T-helper 2 cell treated with Interferon-gamma antibody and Interleukin-4, amounts not matched to agents 5 μg/mL and 100 μg/mL, for 36 hours (primary cell): ENCODE measurements around the gene AFAP1.

ENCODE experiments used
- DNase-seq: peaks from one replicate; pipeline ENCODE4 v3.0.0; 2021; ENCODE audit warnings: low spot score
- H3K27ac Mint-ChIP-seq: one replicate; pipeline ENCODE4 v1.8.0; 2021; ENCODE audit warnings: mild to moderate bottlenecking, mixed read lengths
- H3K27me3 Mint-ChIP-seq: one replicate; pipeline ENCODE4 v1.8.0; 2021; ENCODE audit warnings: low read depth, mixed read lengths
- H3K36me3 Mint-ChIP-seq: one replicate; pipeline ENCODE4 v1.8.0; 2021; ENCODE audit warnings: low read depth, mixed read lengths
- H3K4me1 Mint-ChIP-seq: one replicate; pipeline ENCODE4 v1.8.0; 2021; ENCODE audit warnings: low read depth, mixed read lengths
- H3K4me3 Mint-ChIP-seq: one replicate; pipeline ENCODE4 v1.8.0; 2022; ENCODE audit warnings: mild to moderate bottlenecking, moderate library complexity, mixed read lengths
- H3K9me3 Mint-ChIP-seq: one replicate; pipeline ENCODE4 v1.8.0; 2021; ENCODE audit warnings: mixed read lengths

AFAP1 gene

GRCh38 chr4:7892212-7893019 lies 47.2 kb downstream of the AFAP1 start:
- Mint-ChIP-seq H3K4me1 (no peaks in the 10 kb centered on the region), H3K27me3 (no peaks in the 10 kb centered on the region), H3K9me3 (peaks cover 15% of the 10 kb centered on the region), H3K36me3 (peaks cover 5% of the 10 kb centered on the region), H3K4me3 (no peak overlapping the region), H3K27ac (no peak overlapping the region)
- DNase-seq = no peak

- Mint-ChIP-seq H3K4me1 (no peaks in the 10 kb centered on the region), H3K27ac (no peak overlapping the region), H3K9me3 (peaks cover 15% of the 10 kb centered on the region), H3K36me3 (peaks cover 5% of the 10 kb centered on the region), H3K27me3 (no peaks in the 10 kb centered on the region), H3K4me3 (no peak overlapping the region)
- no peak for DNase-seq
These were observed 48.8 kb downstream of the AFAP1 start for GRCh38 chr4:7890635-7891393.

- DNase-seq = no peak
- H3K4me3 Mint-ChIP-seq = no peak overlapping the region
- no peaks in the 10 kb centered on the region for H3K27me3 Mint-ChIP-seq
- H3K27ac Mint-ChIP-seq = no peak overlapping the region
- H3K9me3 Mint-ChIP-seq = peaks cover 15% of the 10 kb centered on the region
- peaks cover 5% of the 10 kb centered on the region for H3K36me3 Mint-ChIP-seq
- H3K4me1 Mint-ChIP-seq = no peaks in the 10 kb centered on the region
These were observed 52.2 kb downstream of the AFAP1 start for GRCh38 chr4:7887436-7887835.

- Mint-ChIP-seq H3K27me3 (no peaks in the 10 kb centered on the region), H3K9me3 (peaks cover 15% of the 10 kb centered on the region), H3K27ac (no peak overlapping the region), H3K4me1 (peaks cover under 1% of the 10 kb centered on the region), H3K4me3 (no peak overlapping the region), H3K36me3 (peaks cover 5% of the 10 kb centered on the region)
- DNase-seq = no peak
These were observed 53.4 kb downstream of the AFAP1 start for GRCh38 chr4:7886007-7886973.

GRCh38 chr4:7885216-7886006 lies 54.2 kb downstream of the AFAP1 start:
- Mint-ChIP-seq H3K36me3 (peaks cover 5% of the 10 kb centered on the region), H3K4me1 (peaks cover 5% of the 10 kb centered on the region), H3K27ac (no peak overlapping the region), H3K9me3 (peaks cover 15% of the 10 kb centered on the region), H3K4me3 (no peak overlapping the region), H3K27me3 (no peaks in the 10 kb centered on the region)
- no peak for DNase-seq

GRCh38 chr4:7880683-7881082 lies 59.0 kb downstream of the AFAP1 start:
- Mint-ChIP-seq H3K9me3 (no peaks in the 10 kb centered on the region), H3K36me3 (no peaks in the 10 kb centered on the region), H3K4me3 (no peak overlapping the region), H3K27me3 (no peaks in the 10 kb centered on the region), H3K4me1 (peaks cover 25% of the 10 kb centered on the region), H3K27ac (no peak overlapping the region)
- no peak for DNase-seq

- Mint-ChIP-seq H3K4me1 (peaks cover 31% of the 10 kb centered on the region), H3K9me3 (no peaks in the 10 kb centered on the region), H3K4me3 (no peak overlapping the region), H3K27me3 (no peaks in the 10 kb centered on the region), H3K36me3 (no peaks in the 10 kb centered on the region), H3K27ac (no peak overlapping the region)
- no peak for DNase-seq
These were observed 60.5 kb downstream of the AFAP1 start for GRCh38 chr4:7879127-7879526.

- Mint-ChIP-seq H3K36me3 (no peaks in the 10 kb centered on the region), H3K27me3 (no peaks in the 10 kb centered on the region), H3K4me3 (no peak overlapping the region), H3K4me1 (peaks cover 37% of the 10 kb centered on the region), H3K27ac (no peak overlapping the region), H3K9me3 (no peaks in the 10 kb centered on the region)
- DNase-seq = no peak
These were observed 61.3 kb downstream of the AFAP1 start for GRCh38 chr4:7878323-7878722.

- H3K4me3 Mint-ChIP-seq = peak overlapping the region; percentile 65
- no peak for DNase-seq
- peaks cover 37% of the 10 kb centered on the region for H3K4me1 Mint-ChIP-seq
- H3K27me3 Mint-ChIP-seq = no peaks in the 10 kb centered on the region
- H3K36me3 Mint-ChIP-seq = no peaks in the 10 kb centered on the region
- H3K27ac Mint-ChIP-seq = peak overlapping the region; percentile 56
- H3K9me3 Mint-ChIP-seq = no peaks in the 10 kb centered on the region
These were observed 62.5 kb downstream of the AFAP1 start for GRCh38 chr4:7877176-7877575.

GRCh38 chr4:7876201-7876875 lies 63.3 kb downstream of the AFAP1 start:
- Mint-ChIP-seq H3K4me3 (peak overlapping the region; percentile 65), H3K4me1 (peaks cover 37% of the 10 kb centered on the region), H3K36me3 (no peaks in the 10 kb centered on the region), H3K9me3 (no peaks in the 10 kb centered on the region), H3K27ac (peak overlapping the region; percentile 56), H3K27me3 (no peaks in the 10 kb centered on the region)
- no peak for DNase-seq

- no peaks in the 10 kb centered on the region for H3K36me3 Mint-ChIP-seq
- no peaks in the 10 kb centered on the region for H3K9me3 Mint-ChIP-seq
- H3K27ac Mint-ChIP-seq = no peak overlapping the region
- no peaks in the 10 kb centered on the region for H3K27me3 Mint-ChIP-seq
- no peak overlapping the region for H3K4me3 Mint-ChIP-seq
- DNase-seq = no peak
- peaks cover 32% of the 10 kb centered on the region for H3K4me1 Mint-ChIP-seq
These were observed 64.8 kb downstream of the AFAP1 start for GRCh38 chr4:7874838-7875237.

- H3K27ac Mint-ChIP-seq = no peak overlapping the region
- peaks cover 39% of the 10 kb centered on the region for H3K4me1 Mint-ChIP-seq
- H3K27me3 Mint-ChIP-seq = no peaks in the 10 kb centered on the region
- no peak overlapping the region for H3K4me3 Mint-ChIP-seq
- no peak for DNase-seq
- H3K9me3 Mint-ChIP-seq = no peaks in the 10 kb centered on the region
- peaks cover 1% of the 10 kb centered on the region for H3K36me3 Mint-ChIP-seq
These were observed 65.8 kb downstream of the AFAP1 start for GRCh38 chr4:7873881-7874280.
